HG03575 (cell line): ENCODE results near the gene CCT8.

Experiments
- ATAC-seq: cut with Tn5 transposase; IDR thresholded peaks from one replicate; pipeline ENCODE4 v1.9.1; 2021; ENCODE audit not compliant: unreplicated experiment, insufficient number of reproducible peaks, low FRiP score; ENCODE audit errors: extremely low read depth

CCT8 gene, protein sequence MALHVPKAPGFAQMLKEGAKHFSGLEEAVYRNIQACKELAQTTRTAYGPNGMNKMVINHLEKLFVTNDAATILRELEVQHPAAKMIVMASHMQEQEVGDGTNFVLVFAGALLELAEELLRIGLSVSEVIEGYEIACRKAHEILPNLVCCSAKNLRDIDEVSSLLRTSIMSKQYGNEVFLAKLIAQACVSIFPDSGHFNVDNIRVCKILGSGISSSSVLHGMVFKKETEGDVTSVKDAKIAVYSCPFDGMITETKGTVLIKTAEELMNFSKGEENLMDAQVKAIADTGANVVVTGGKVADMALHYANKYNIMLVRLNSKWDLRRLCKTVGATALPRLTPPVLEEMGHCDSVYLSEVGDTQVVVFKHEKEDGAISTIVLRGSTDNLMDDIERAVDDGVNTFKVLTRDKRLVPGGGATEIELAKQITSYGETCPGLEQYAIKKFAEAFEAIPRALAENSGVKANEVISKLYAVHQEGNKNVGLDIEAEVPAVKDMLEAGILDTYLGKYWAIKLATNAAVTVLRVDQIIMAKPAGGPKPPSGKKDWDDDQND

DNA sequence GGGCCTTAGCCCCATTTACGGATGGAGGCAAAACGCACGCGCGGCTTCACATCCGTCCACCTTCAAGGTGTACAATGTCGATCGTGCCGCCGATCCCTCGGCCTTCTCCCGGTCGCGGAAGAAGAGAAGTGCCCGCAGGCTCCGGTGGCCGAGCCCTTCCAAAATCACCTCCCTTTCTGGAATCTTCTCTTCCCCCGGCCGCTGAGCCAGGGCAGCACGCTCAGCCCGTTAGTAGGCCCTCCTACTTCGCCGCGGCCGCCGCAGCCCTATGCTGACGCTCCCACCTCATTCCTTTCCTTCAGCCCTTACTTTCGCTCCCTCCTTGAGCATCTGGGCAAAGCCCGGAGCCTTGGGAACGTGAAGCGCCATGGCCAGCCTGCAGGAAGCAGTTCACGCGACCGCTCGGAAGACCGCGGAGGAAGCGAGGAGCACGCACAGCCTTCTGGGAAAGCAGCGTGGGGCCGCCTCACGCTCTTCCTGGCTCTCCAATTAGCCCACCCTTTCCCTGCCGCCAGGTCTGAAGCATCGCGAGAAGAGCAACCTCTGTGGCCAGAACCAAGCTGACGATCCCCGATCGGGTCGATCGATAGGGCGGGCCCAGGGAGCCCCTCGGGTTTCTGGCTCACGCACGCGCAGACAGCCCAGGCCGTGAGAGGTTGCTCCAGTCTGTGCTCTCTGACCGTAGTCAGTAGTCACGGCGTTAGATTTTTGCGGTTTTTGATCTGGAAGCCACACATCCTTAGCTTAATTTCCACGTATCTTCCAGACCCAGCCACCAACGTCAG, at the start of gene CCT8:
TSS of gene CCT8 (minus strand) at position 427 of the 785 bp plus-strand sequence. CDS start at position 369, 58 bp downstream.
- peak; percentile 87 for ATAC-seq

DNA sequence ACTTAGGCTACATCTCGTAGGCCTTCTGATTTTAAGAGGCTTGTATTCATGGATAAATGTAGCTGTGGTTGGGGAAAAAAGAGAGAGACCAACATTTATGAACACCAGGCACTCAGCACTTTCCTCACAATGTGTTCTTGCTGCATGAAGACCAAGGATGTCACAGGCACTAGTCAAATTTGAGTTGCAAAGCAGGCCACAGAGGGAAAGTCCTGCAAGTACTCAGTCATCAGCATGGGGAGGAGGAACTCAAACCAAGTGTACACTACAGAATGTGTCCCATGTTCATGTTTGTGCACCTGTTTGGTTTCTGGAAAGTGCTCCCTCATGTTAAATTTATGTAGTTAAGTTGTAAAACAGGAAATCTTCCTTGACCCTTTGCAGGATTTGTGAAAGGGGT, 48.3 kb upstream of the CCT8 start:
- no peak for ATAC-seq

DNA sequence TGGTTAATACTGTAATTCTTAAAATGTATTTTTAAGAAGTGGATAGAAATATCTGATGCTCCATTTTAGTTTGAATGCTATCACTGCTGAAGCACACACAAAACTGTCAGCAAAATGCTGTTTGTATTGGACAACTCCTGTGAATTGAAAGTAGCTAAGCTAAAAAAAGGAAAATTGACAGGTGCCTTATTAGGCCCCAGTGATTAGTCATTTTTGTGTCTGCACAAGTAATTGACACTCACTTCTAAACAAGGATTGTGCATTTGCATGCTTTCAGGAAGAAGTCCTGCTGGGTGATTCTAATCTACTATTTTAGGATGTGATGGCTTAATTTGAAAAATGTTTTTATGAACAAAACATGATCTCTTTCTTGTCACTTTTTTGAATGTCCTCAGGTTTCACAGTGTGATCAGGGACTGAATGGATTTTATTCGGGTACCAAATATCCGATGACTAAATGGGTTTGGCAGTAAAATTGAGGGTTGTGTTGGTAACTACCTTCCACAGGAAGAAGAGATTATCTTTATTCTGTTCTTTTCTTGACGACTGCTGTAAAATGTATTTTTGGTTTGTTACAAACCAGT, 44.0 kb upstream of the CCT8 start:
- no peak for ATAC-seq

DNA sequence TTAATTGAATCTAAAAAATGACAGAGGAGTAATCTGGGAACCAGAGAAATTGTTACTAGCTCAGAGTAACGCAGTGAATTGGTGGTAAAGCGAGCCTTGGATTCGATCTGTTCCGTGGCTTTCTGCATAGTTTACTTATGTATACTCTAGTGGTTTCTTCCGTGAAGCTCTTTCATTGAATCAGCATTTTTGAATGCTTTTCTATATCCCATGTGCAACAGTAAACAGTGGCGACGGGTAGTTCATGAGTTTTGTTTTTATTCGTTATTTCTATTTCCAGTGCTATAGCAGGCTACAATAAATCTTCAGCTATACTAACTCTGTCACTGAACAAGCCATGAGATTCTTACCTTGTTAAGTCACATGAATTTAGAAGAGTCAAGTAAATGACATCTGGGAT, 42.5 kb upstream of the CCT8 start:
- ATAC-seq, result no peak

DNA sequence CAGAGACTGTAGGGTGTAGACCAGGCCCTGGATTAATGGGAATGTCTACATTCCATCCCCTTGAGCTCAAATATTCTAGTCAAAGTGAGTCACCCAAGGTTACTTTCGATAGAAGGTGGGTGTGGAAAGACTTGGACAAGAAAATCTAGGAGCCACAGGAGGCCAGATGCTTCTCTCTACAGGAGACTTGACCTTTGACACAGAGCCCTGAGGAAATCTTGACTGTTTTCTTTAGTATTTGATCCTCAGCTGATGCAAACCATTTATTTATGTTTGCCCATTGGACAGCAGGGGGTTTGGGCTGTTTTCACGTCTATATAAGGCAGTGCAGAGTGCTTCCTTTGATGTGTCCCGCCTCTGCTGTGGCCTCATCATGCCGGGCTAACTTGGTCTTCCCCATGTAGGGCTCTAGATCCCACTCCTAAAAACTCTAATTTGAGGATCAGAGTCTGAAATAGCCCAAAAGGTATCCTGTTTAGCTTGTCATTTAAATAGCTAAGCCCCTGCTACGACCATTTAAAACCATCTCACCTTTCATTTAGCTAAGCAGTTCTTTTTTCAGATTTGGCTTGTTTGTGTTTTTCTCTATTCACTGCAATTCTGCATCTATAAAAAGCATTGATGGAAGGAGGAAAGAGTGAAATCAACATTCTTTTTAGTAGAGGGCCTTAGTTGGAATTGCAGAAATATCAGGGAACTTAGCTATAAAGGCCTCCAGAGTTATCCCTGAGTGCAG, 41.5 kb upstream of the CCT8 start:
- no peak for ATAC-seq

DNA sequence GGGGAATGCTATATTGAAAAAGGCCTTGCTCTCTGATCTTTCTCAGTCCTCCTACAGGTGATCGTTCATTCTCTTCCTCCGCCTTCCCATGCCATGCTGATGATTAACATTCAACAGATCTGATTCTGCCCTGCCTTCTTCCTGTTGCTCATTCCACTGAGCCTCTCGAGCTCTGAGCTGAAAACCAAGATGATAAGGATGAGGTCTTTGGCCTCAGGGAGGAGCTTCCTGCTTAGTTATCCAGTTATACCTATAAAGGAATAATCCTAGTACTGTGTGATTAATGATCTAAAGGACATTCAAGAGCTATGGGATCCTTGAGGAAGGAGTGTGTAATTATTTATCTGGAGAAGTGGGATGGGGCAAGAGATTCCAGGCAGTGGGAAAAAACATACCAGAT, 31.8 kb upstream of the CCT8 start:
- ATAC-seq, result no peak

DNA sequence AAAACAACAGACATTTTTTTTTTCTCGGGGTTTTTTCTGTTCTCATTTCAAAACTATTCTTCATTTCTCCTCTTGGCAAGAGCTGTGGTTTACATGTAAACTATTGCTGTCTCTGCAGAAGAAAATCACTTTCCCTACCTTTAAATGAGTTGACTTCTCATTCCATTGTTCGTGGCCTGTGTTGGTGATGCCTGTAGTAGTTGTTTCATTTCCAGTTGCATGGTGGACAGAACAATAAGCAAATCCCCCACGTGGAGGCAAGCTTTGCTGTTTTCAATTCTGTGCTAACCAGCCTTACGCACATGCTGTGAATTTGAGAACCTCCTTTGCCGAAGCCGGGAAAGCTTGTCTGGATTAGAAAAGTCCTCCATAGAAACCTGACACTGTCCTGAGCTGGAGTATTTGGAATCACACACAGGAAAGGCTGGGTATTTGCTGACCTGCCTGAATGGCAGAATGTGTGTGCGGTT, 30.8 kb upstream of the CCT8 start:
- no peak for ATAC-seq

DNA sequence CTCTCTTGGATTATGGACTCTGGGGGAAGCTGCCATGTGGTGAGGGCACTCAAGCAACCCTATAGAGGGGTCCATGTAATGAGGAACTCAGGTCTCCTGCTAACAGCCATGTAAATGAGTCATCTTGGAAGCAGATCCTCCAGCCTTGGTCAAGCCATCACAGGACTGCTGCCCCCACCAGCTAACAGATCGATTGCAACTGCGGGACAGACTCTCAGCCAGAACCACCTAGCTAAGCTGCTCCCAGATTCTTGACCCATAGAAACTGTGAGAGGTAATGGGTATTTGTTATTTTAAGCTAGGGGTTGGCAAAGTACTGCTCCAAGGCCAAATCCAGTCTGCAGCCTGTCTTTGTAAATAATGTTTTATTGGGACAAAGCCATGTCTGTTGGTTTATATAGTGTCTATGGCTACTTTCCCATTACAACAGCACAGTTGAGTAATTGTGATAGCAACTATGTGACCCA, 29.4 kb upstream of the CCT8 start:
- ATAC-seq, result no peak

DNA sequence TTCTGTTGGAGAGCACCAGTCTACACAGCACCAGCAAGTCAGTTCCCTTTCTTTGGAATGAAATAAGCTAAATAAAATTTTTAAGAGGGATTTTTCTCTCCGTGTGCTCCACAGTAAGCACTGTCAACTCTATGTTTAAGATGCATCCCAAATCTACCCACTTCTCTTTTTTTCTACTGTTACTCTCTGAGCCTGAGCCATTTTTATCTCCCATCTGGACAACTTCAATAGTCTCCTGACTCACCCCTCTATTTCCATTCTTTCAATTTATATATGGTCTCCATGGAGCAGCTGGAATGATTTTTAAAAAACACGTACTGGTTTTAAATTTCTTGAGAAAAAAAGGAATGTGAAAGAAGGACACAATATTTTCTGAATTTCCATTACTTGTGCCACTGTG, 24.7 kb upstream of the CCT8 start:
- ATAC-seq, result no peak

DNA sequence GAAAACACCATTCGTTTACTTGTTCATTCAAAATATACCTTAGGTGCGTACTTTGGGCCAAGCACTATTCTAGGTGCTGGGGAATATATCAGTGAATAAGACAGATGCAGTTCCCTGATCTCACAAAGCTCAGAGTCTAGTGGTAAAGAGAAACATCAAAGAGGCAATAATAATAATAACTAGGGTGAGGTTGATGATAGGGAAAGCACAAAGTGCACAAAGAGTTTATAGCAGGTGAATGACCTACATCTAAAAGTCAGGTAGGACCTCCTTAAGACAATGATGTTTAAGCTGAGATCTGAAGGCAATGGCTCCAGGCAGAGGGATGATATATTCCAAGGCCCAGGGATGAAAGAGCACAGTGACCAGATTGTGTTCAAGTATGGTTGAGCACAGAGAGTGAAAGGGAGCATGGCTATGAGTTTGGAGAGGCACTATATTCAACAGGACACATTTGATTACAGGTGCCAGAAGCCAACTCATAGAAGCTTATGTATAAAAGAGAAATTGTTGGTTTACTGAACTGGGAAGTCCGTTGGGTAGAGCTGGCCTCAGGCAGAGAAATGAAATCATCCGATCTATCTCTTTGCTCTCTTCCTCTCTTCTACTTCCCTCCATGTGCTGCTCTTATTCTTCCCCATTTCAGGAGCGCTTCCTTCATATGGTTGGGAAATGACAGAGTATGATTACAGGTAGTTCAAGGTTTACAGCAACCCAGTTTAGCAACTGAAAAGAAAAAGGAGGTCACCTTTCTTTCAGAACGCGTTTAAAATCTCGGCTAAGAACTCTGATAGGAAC, 23.0 kb upstream of the CCT8 start:
- no peak for ATAC-seq

DNA sequence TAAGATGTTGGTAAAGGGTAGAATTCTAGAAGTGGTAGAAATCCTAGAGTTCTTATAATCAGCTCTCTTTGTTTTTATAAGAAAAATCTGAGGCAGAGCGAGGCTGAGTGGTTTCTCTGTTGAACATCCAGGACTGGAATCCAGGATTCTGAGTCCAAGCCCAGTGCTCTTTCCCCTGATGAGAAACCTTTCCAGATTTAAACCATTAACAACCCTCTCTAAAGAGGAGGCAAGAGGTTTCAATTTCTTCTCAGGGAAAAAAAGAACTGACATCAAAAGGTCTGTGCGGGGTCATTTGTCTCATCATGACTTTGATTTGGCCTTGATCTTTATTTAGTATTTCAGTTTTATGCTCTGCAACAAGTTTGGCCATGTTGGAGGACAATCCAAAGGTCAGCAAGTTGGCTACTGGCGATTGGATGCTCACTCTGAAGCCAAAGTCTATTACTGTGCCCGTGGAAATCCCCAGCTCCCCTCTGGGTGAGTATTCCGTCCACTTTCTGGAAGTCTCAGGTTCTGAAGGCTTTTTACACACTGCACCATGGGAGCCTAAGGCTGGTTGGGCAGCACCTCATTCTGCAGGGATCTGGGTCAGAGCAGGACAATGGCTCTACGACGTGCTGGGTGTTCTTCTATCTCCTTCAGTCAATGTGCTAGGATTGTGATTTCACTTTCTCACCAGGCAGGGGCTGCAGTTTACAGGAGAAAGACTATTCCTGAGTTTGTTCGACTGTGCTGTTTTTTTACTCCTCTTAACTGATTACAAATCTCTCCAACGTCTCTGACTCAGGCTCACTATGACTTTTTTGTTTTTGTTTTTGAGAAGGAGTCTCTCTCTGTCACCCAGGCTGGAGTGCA, 18.9 kb upstream of the CCT8 start:
- ATAC-seq, result no peak

DNA sequence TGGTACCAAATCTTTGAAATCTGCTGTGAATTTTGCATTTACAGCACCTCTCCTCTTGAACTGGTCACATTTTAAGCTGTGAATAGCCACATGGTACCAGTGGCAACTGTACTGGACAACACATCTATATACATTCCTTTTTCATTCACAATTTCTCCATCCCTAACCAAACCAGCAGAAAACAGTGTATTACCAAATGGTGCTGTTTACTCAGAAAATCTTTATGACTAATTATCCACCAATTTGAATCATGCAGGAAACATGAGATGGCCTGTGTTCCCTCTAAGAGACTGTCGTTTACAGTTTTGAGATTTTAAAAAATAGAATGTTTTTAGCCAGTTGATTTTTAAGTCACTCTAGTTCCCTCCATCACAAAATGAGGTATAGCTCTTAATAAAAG, 17.6 kb upstream of the CCT8 start:
- no peak for ATAC-seq

DNA sequence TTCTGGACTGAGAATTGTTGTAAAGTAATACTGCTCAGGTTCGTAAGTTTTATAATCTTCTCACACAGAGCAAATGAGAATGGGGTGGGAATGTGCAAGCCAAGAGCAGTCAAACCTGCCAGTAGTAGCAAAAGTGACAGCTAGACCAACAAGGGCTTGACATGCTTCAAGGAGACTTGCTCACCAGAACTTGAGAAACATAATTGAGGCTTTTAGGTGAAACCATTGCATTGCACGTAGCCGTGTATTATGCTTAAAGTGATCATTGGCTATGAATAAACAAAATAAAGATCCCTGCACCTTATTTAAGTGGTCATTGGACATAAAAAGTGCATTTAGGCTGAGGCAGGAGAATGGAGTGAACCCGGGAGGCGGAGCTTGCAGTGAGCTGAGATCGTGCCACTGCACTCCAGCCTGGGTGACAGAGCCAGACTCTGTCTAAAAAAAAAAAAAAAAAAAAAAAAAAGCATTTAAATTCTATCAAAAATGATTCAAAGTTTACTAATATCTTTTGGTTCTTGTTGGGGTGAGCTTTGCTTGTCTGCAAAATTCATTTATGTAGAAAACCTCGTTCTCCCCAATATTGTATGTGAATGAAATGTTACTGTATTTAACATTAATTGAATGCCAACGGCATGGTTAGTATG, 11.8 kb upstream of the CCT8 start:
- no peak for ATAC-seq

DNA sequence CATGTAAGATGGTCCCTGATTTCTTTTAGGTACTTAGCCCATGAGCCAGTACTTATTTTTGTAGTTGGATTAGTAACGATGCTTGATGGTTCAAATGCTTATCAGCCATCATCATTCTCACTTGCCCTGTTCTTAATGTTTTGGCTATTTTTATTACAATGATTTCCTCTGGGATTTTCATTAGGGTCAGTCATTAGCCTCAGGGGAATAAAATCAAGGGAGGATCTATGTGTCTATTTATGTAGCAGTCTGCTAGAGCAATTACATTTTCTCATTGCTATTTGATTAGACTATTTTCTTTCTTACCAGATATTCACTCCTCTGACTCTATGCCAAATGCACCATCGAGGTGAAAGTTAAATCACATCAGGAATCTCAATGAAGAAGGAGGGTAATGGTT, 10.9 kb upstream of the CCT8 start:
- ATAC-seq, result no peak

DNA sequence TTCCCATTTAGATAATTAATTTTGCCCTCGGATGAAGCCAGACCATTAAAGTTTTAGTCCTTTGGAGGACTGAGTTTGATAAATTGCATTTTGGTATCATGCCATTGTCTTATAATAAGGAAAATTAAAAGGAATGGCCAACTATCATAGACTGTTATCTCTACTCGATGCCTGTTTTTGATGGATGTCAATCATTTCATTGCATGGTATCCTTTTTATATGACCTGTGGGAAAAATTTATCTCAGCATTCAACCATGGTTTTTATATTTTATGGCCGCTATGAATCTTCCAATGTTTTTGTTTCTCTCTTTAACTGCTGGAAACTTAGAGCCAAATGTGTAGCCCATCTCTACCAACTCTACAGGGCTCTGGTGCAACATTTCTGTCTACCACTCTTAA, 9.9 kb upstream of the CCT8 start:
- no peak for ATAC-seq

DNA sequence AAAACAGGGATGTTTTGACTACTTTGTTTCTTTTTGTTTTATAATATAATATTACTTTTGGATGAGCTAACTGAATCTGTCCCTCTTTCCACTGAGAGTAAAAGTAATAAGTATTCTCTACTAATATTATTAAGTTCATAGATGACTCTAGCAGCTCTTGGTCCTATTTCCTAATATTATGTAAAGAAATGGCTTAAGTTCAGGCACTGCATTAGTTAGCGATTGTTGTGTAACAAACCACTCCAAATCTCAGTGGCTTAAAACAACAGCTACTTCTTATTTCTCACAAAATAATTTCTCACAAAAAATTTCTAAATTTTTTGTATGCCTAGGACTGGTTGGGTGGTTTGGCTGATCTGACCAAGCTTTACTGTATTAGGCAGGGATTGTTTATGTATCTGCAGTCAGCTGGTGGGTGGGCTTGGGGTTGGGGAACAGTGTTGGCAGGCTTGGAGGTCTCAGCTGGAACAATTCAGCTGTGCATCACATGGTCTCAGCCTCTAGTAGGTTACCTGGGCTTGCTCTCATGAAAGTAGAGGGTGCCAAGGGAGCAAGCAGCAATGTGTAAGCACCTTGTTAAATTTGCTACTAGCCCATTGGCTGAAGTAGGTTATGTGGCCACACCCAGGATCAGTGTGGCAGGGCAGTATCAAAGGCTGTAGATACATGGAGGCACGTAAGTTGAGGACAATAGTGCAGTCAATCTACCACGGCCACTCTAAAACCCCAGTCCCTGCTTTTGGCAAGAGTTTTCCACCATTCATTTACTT, 8.8 kb upstream of the CCT8 start:
- no peak for ATAC-seq
